ENCODE results near the gene MYLK.
"Not testable (repeated sequence)": the region's sequence is repeated elsewhere in the genome, so short reads cannot be mapped to it uniquely, and the experiment has no call there.

Gene MYLK

GRCh38 chr3:123621850-123622189, 262.3 kb downstream of the MYLK start:
- DNase-seq (ENCODE audit: low spot score), result no peak

- DNase-seq (ENCODE audit: low spot score), result no peak
Measured at GRCh38 chr3:123621186-123621849, 262.8 kb downstream of the MYLK start.

- no peak for DNase-seq (ENCODE audit: low spot score)
Measured at GRCh38 chr3:123620343-123620742, 263.8 kb downstream of the MYLK start.

- DNase-seq (ENCODE audit: low spot score), result peak; percentile 40
Measured at GRCh38 chr3:123618768-123619484, 265.2 kb downstream of the MYLK start.

- DNase-seq (ENCODE audit: low spot score), result no peak
Measured at GRCh38 chr3:123618076-123618708, 265.9 kb downstream of the MYLK start.

- no peak for DNase-seq (ENCODE audit: low spot score)
Measured at GRCh38 chr3:123616593-123616992, 267.5 kb downstream of the MYLK start.

- no peak for DNase-seq (ENCODE audit: low spot score)
Measured at GRCh38 chr3:123613543-123613942, 270.6 kb downstream of the MYLK start.

GRCh38 chr3:123611674-123612073, 272.5 kb downstream of the MYLK start:
- not testable (repeated sequence) for DNase-seq (ENCODE audit: low spot score)

- no peak for DNase-seq (ENCODE audit: low spot score)
Measured at GRCh38 chr3:123611082-123611481, 273.1 kb downstream of the MYLK start.

GRCh38 chr3:123610331-123610730, 273.8 kb downstream of the MYLK start:
- no peak for DNase-seq (ENCODE audit: low spot score)

GRCh38 chr3:123609063-123609462, 275.1 kb downstream of the MYLK start:
- DNase-seq (ENCODE audit: low spot score), result no peak

GRCh38 chr3:123608263-123608937, 275.7 kb downstream of the MYLK start:
- no peak for DNase-seq (ENCODE audit: low spot score)

GRCh38 chr3:123606527-123606926, 277.6 kb downstream of the MYLK start:
- DNase-seq (ENCODE audit: low spot score), result no peak

GRCh38 chr3:123605789-123606234, 278.3 kb downstream of the MYLK start:
- DNase-seq (ENCODE audit: low spot score), result no peak

GRCh38 chr3:123603153-123603552, 281.0 kb downstream of the MYLK start:
- DNase-seq (ENCODE audit: low spot score), result not testable (repeated sequence)

GRCh38 chr3:123602325-123602724, 281.8 kb downstream of the MYLK start:
- peak; percentile 35 for DNase-seq (ENCODE audit: low spot score)

GRCh38 chr3:123600863-123601262, 283.3 kb downstream of the MYLK start:
- DNase-seq (ENCODE audit: low spot score), result not testable (repeated sequence)

- no peak for DNase-seq (ENCODE audit: low spot score)
Measured at GRCh38 chr3:123597561-123597960, 286.6 kb downstream of the MYLK start.

- DNase-seq (ENCODE audit: low spot score), result no peak
Measured at GRCh38 chr3:123595396-123596180, 288.5 kb downstream of the MYLK start.

- no peak for DNase-seq (ENCODE audit: low spot score)
Measured at GRCh38 chr3:123593381-123593780, 290.8 kb downstream of the MYLK start.

GRCh38 chr3:123590685-123591450, 293.3 kb downstream of the MYLK start:
- DNase-seq (ENCODE audit: low spot score), result no peak
